Peyer's patch (tissue), 4 donors: ENCODE data around the gene ITPRID1.

Experiments
- POLR2A ChIP-seq, 2 donors: fragments of 450-650 bp; IDR thresholded peaks; one replicate each; pipeline ENCODE4 v1.5.1; 2017; ENCODE audit warnings: antibody characterized with exemption in 2 of 2, mild to moderate bottlenecking in 2 of 2, moderate library complexity in 2 of 2
- TF ChIP-seq, protein P1 (sequence below), 6 experiments: fragments of 450-650 bp in 4 of 6; fragments of 200-600 bp in 2 of 6; sonication (generic) in 1 of 6; IDR thresholded peaks; one replicate each; pipeline ENCODE4 v1.5.1; 2017 to 2019; ENCODE audit warnings: antibody characterized with exemption in 6 of 6, mild to moderate bottlenecking in 3 of 6, moderate library complexity in 1 of 6

DNA sequence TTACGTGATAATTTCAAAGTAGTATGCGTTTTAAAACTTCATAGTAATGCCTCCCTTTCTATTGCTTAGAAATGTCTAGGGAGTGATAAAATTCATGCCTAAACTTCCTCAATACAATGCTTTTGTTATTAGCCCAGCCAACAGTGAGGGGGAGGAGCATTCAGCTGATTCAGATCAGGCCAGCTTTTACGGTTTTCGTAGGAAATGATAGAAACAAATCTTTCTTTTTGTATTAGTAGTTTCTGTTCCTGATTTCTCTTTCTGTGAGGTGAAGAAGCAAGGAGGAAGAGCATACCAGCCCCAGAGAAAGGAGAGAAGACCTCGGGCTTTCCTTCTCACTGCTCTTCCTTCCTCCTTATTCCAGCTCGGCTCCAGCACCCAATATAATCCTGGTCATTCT, 35.2 kb upstream of the ITPRID1 start:
- TF ChIP-seq, protein P1, sequence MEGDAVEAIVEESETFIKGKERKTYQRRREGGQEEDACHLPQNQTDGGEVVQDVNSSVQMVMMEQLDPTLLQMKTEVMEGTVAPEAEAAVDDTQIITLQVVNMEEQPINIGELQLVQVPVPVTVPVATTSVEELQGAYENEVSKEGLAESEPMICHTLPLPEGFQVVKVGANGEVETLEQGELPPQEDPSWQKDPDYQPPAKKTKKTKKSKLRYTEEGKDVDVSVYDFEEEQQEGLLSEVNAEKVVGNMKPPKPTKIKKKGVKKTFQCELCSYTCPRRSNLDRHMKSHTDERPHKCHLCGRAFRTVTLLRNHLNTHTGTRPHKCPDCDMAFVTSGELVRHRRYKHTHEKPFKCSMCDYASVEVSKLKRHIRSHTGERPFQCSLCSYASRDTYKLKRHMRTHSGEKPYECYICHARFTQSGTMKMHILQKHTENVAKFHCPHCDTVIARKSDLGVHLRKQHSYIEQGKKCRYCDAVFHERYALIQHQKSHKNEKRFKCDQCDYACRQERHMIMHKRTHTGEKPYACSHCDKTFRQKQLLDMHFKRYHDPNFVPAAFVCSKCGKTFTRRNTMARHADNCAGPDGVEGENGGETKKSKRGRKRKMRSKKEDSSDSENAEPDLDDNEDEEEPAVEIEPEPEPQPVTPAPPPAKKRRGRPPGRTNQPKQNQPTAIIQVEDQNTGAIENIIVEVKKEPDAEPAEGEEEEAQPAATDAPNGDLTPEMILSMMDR (IDR thresholded peaks at IDR 0.05): no peak
- no peak for TF ChIP-seq POLR2A (IDR thresholded peaks at IDR 0.05)
